CD14-positive monocyte (primary cell): Measurements from ENCODE around the gene TGFBR3. TPM values are rescaled to one million over a fixed set of nuclear protein-coding genes. Genes with fewer than 3 reads are reported as not detected.

ENCODE experiments used
- DNase-seq, 3 donors: peaks; one replicate each; pipeline ENCODE4 v3.0.0-alpha.2; 2011 to 2022
- H2AFZ ChIP-seq: 2 replicates; pipeline ENCODE4 v1.6.0; 2012; ENCODE audit warnings: mild to moderate bottlenecking, low read depth, low read length, inconsistent platforms; ENCODE audit not compliant: insufficient read depth, poor library complexity, severe bottlenecking
- H3K27ac ChIP-seq, 2 donors: 1 replicate in 1 of 2; 2 replicates in 1 of 2; pipeline ENCODE4 v1.5.1; 2012 to 2013; ENCODE audit warnings: low read length in 2 of 2, control low read depth in 1 of 2, inconsistent platforms in 1 of 2, low read depth in 1 of 2, mild to moderate bottlenecking in 1 of 2
- H3K27me3 ChIP-seq, 2 donors: one replicate each; pipeline versions ENCODE4 v1.6.0 to v1.6.1; 2011 to 2013; ENCODE audit warnings: low read length in 2 of 2; ENCODE audit not compliant: control insufficient read depth in 2 of 2, insufficient read depth in 2 of 2
- H3K36me3 ChIP-seq, 2 donors: replicated peaks in 1 of 2; 1 replicate in 1 of 2; 2 replicates in 1 of 2; pipeline versions ENCODE4 v1.5.1 to v1.6.1; 2012 to 2013; ENCODE audit warnings: low read length in 2 of 2, control low read depth in 1 of 2, inconsistent platforms in 1 of 2, mild to moderate bottlenecking in 1 of 2; ENCODE audit not compliant: insufficient read depth in 2 of 2, control insufficient read depth in 1 of 2
- H3K4me1 ChIP-seq, 2 donors: 1 replicate in 1 of 2; 2 replicates in 1 of 2; pipeline versions ENCODE4 v1.5.1 to v1.6.1; 2012 to 2013; ENCODE audit warnings: low read length in 2 of 2, control low read depth in 1 of 2, inconsistent platforms in 1 of 2, mild to moderate bottlenecking in 1 of 2, moderate library complexity in 1 of 2; ENCODE audit not compliant: insufficient read depth in 2 of 2, control insufficient read depth in 1 of 2
- H3K4me2 ChIP-seq: replicated peaks from 2 replicates; pipeline ENCODE3; 2012; ENCODE audit warnings: low read length, moderate library complexity, mild to moderate bottlenecking; ENCODE audit not compliant: poor library complexity, severe bottlenecking; ENCODE audit errors: extremely low read depth
- H3K4me3 ChIP-seq, 3 experiments: fragments of 200-600 bp in 1 of 3; sonication (generic) in 1 of 3; replicated peaks in 1 of 3; 1 replicate in 2 of 3; 2 replicates in 1 of 3; pipeline ENCODE4 v1.5.1; 2011 to 2013; ENCODE audit warnings: low read length in 3 of 3, mild to moderate bottlenecking in 3 of 3, control low read depth in 2 of 3, low read depth in 2 of 3, inconsistent platforms in 1 of 3, moderate library complexity in 1 of 3
- H3K79me2 ChIP-seq: 2 replicates; pipeline ENCODE4 v1.6.0; 2012; ENCODE audit warnings: mild to moderate bottlenecking, control low read depth, inconsistent platforms, low read length, moderate library complexity; ENCODE audit not compliant: insufficient read depth
- H3K9ac ChIP-seq: 2 replicates; pipeline ENCODE4 v1.6.0; 2017; ENCODE audit warnings: low read length, mild to moderate bottlenecking; ENCODE audit not compliant: insufficient read depth, poor library complexity, severe bottlenecking
- H3K9me3 ChIP-seq, 2 donors: replicated peaks in 1 of 2; 1 replicate in 1 of 2; 2 replicates in 1 of 2; pipeline versions ENCODE4 v1.5.1 to v1.6.1; 2012 to 2013; ENCODE audit warnings: low read length in 2 of 2, control low read depth in 1 of 2; ENCODE audit not compliant: control insufficient read depth in 1 of 2, insufficient read depth in 1 of 2
- H4K20me1 ChIP-seq: 2 replicates; pipeline ENCODE4 v1.6.0; 2012; ENCODE audit warnings: mild to moderate bottlenecking, low read length, control low read depth, moderate library complexity; ENCODE audit not compliant: insufficient read depth
- H3K27ac Mint-ChIP-seq, 7 donors: one replicate each; pipeline ENCODE4 v1.8.0; 2020; ENCODE audit warnings: mild to moderate bottlenecking in 7 of 7, mixed read lengths in 7 of 7, moderate library complexity in 6 of 7, inconsistent platforms in 2 of 7
- H3K27me3 Mint-ChIP-seq, 3 donors: one replicate each; pipeline ENCODE4 v1.8.0; 2021 to 2022; ENCODE audit warnings: low read depth in 3 of 3, mild to moderate bottlenecking in 3 of 3, mixed read lengths in 3 of 3, moderate library complexity in 3 of 3, inconsistent platforms in 1 of 3
- H3K36me3 Mint-ChIP-seq, 2 donors: one replicate each; pipeline ENCODE4 v1.8.0; 2020; ENCODE audit warnings: mixed read lengths in 2 of 2, inconsistent platforms in 1 of 2, mild to moderate bottlenecking in 1 of 2
- H3K4me1 Mint-ChIP-seq: one replicate; pipeline ENCODE4 v1.8.0; 2020; ENCODE audit warnings: mild to moderate bottlenecking, mixed read lengths
- H3K4me3 Mint-ChIP-seq, 2 donors: one replicate each; pipeline ENCODE4 v1.8.0; 2020; ENCODE audit warnings: mild to moderate bottlenecking in 2 of 2, mixed read lengths in 2 of 2, moderate library complexity in 1 of 2
- H3K9me3 Mint-ChIP-seq, 7 donors: one replicate each; pipeline ENCODE4 v1.8.0; 2020 to 2022; ENCODE audit warnings: mixed read lengths in 7 of 7, mild to moderate bottlenecking in 6 of 7, moderate library complexity in 6 of 7, inconsistent platforms in 2 of 7
- WGBS: methylation state at CpG from one replicate; pipeline ENCODE4 v1.1.5; 2013; ENCODE audit warnings: missing lambda C conversion rate; ENCODE audit not compliant: insufficient coverage; 5-methylcytosine and 5-hydroxymethylcytosine counted together
- intact Hi-C, 2 donors: fragments of 100-400 bp; cut with micrococcal nuclease; formaldehyde crosslinking; loops; one replicate each; pipeline versions ENCODE4 v1.15.0 to v1.15.1; 2023
- polyA plus RNA-seq, 3 donors: library from polyadenylated mRNA; depleted of rRNA in 1 of 3; unstranded in 2 of 3; stranded (reverse) in 1 of 3; fragments of 300-500 nt in 2 of 3; fragments of >200 nt in 1 of 3; fragmentation: Illumina TruSeq in 2 of 3; gene quantifications; 1 replicate in 2 of 3; 2 replicates in 1 of 3; pipeline ENCODE4 v1.2.3, GENCODE V29; 2012 to 2021
- TF ChIP-seq, protein P1 (sequence below): fragments of 200-600 bp; IDR thresholded peaks from one replicate; pipeline ENCODE4 v1.8.0; 2022; ENCODE audit warnings: antibody characterized with exemption, mild to moderate bottlenecking

Gene TGFBR3
- polyA plus RNA-seq, 3 donors: 0.09 to 0.28 (median 0.20) TPM

DNA sequence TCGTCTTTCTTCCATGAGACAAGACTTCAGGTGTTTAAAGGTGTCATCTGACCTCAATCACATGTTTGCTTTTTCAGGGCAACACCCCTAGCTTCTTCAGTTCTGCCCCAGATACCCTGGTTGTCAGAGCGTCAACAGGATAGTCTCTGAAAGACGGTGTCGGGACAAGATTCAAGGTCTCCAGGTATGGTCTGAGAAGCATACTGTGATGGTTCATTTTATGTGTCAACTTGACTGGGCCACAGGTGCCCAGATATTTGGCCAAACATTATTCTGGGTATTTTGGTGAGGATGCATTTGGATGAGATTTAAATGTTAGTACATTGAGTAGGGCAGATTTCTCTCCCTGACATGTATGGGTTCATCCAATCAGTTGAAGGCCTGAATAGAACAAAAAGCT, 148.3 kb downstream of the TGFBR3 start:
- intact Hi-C loops: no loop called here

DNA sequence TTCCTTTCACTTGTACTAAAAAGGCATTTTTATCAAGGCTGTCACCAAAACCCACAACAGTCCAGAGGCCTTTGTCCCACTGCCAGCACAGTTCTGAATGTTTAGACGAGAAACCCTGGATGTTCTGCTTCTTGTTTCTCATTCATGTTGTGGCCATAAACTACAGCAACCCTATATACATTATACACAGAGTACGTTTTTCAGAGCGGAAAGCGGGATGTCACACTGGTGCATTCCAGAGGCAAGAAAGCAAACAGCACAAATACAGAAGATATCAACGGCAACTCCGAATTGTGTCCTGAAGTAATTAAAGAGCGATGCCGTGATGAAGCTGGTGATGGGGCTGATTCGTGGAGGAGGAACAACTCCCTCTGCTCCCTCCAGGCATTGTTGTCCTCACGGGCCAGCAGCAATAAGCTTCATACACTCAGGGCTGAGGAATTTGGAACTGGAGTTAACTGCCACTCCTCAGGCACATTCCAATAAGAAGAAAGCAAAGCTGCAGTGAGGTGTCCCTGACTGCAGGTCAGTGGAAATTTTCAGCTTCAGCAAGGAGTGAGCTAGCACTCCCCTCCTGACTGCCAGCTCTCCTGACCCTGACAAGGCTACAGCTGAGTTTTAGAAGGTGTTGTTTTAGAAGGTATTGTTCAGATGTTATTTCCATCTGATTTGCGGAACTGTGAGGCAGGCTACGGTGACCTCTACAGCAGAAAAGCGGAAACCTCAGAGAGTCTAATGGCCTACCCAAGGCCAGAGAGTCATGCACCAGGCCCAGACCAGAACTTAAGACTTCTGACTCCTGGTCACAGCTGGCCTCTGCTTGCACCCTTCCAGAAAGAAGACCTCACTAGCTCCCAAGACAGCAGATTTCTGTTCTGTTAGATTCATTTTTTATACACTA, 149.0 kb downstream of the TGFBR3 start:
- no peak overlapping the region for H3K27ac Mint-ChIP-seq
- no peaks in the 10 kb centered on the region for H3K36me3 Mint-ChIP-seq
- H3K4me3 ChIP-seq: no peak overlapping the region
- TF ChIP-seq, protein P1, sequence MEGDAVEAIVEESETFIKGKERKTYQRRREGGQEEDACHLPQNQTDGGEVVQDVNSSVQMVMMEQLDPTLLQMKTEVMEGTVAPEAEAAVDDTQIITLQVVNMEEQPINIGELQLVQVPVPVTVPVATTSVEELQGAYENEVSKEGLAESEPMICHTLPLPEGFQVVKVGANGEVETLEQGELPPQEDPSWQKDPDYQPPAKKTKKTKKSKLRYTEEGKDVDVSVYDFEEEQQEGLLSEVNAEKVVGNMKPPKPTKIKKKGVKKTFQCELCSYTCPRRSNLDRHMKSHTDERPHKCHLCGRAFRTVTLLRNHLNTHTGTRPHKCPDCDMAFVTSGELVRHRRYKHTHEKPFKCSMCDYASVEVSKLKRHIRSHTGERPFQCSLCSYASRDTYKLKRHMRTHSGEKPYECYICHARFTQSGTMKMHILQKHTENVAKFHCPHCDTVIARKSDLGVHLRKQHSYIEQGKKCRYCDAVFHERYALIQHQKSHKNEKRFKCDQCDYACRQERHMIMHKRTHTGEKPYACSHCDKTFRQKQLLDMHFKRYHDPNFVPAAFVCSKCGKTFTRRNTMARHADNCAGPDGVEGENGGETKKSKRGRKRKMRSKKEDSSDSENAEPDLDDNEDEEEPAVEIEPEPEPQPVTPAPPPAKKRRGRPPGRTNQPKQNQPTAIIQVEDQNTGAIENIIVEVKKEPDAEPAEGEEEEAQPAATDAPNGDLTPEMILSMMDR: no peak
- H3K79me2 ChIP-seq: no peaks in the 10 kb centered on the region
- intact Hi-C loops: no loop called here
- H3K9ac ChIP-seq: no peak overlapping the region
- H4K20me1 ChIP-seq: no peaks in the 10 kb centered on the region
- peaks cover 7 to 9% (median 8%) of the 10 kb centered on the region in 3 donors for H3K27me3 Mint-ChIP-seq
- 88% methylated on average over 5 of the region's 13 CpGs for WGBS
- no peak for DNase-seq
- H3K4me1 Mint-ChIP-seq: no peaks in the 10 kb centered on the region
- no peaks in the 10 kb centered on the region for H3K9me3 ChIP-seq
- H3K27ac ChIP-seq: no peak overlapping the region
- H3K4me3 Mint-ChIP-seq: no peak overlapping the region
- H3K36me3 ChIP-seq: no peaks in the 10 kb centered on the region
- H3K4me1 ChIP-seq: no peaks in the 10 kb centered on the region
- no peak overlapping the region for H2AFZ ChIP-seq
- no peak overlapping the region for H3K4me2 ChIP-seq
- H3K27me3 ChIP-seq: no peaks in the 10 kb centered on the region
- H3K9me3 Mint-ChIP-seq: peaks cover 0 to 6% (median 2%) of the 10 kb centered on the region in 7 donors

More for the DNA sequence above, 148.3 kb downstream of the TGFBR3 start:
- Mint-ChIP-seq H3K4me1 (no peaks in the 10 kb centered on the region), H3K36me3 (no peaks in the 10 kb centered on the region), H3K27me3 (peaks cover 3 to 6% (median 4%) of the 10 kb centered on the region in 3 donors), H3K27ac (no peak overlapping the region), H3K9me3 (peaks cover 0 to 6% (median 2%) of the 10 kb centered on the region in 7 donors), H3K4me3 (no peak overlapping the region)
- H4K20me1 ChIP-seq: no peaks in the 10 kb centered on the region
- H3K27ac ChIP-seq: no peak overlapping the region
- no peak overlapping the region for H3K4me3 ChIP-seq
- H3K79me2 ChIP-seq: no peaks in the 10 kb centered on the region
- no peaks in the 10 kb centered on the region for H3K27me3 ChIP-seq
- DNase-seq: no peak
- TF ChIP-seq, protein P1: no peak
- no peaks in the 10 kb centered on the region for H3K36me3 ChIP-seq
- no peak overlapping the region for H3K9ac ChIP-seq
- H3K4me2 ChIP-seq: no peak overlapping the region
- H3K9me3 ChIP-seq: no peaks in the 10 kb centered on the region
- no peaks in the 10 kb centered on the region for H3K4me1 ChIP-seq
- WGBS: 97% methylated on average over 4 of the region's 4 CpGs
- no peak overlapping the region for H2AFZ ChIP-seq
